ENCODE results near the gene PLCB1. TPM values are rescaled to one million over a fixed set of nuclear protein-coding genes. Genes with fewer than 3 reads are reported as not detected.

The PLCB1 gene
- total and polyA plus RNA-seq, 7 experiments from 2014 or later = 0.56 to 17.6 (median 2.3) TPM

GRCh38 chr20:8267009-8267408, 134.9 kb downstream of the PLCB1 start:
- no peak overlapping the region for H3K4me3 Mint-ChIP-seq
- H3K4me1 Mint-ChIP-seq = peaks cover 0 to 4% (median 0%) of the 10 kb centered on the region in 7 donors
- no peak for ATAC-seq
- H3K36me3 Mint-ChIP-seq = peaks cover 0 to 4% (median 0%) of the 10 kb centered on the region in 5 donors
- POLR2A ChIA-PET = no interaction called here
- no peak overlapping the region for H3K4me3 ChIP-seq (ENCODE audit: low read length)
- DNase-seq = no peak
- H3K9me3 ChIP-seq (ENCODE audit: control insufficient read depth in 2 of 3, low read length in 3 of 3) = no peaks in the 10 kb centered on the region
- peaks cover 0 to 2% (median 0%) of the 10 kb centered on the region in 11 donors for H3K9me3 Mint-ChIP-seq
- H3K27me3 ChIP-seq (ENCODE audit: control insufficient read depth in 2 of 2, insufficient read depth in 2 of 2, low read length in 2 of 2) = no peaks in the 10 kb centered on the region
- H3K27ac Mint-ChIP-seq = no peak overlapping the region
- CTCF ChIA-PET = no interaction called here
- H3K27me3 Mint-ChIP-seq = peaks cover 0 to 5% (median 0%) of the 10 kb centered on the region in 5 donors
- no peaks in the 10 kb centered on the region for H3K4me1 ChIP-seq (ENCODE audit: control insufficient read depth in 2 of 2, insufficient read depth in 2 of 2, low read length in 2 of 2)
- intact Hi-C loops (cut with micrococcal nuclease) = no loop called here
- no peaks in the 10 kb centered on the region for H3K36me3 ChIP-seq (ENCODE audit: control insufficient read depth in 2 of 3, insufficient read depth in 3 of 3, low read length in 3 of 3)
- no peak overlapping the region for H3K27ac ChIP-seq (ENCODE audit: low read depth, low read length)

GRCh38 chr20:8271727-8272126, 139.7 kb downstream of the PLCB1 start:
- no peaks in the 10 kb centered on the region for H3K27me3 ChIP-seq (ENCODE audit: control insufficient read depth in 2 of 2, insufficient read depth in 2 of 2, low read length in 2 of 2)
- peaks cover 0 to 8% (median 0%) of the 10 kb centered on the region in 7 donors for H3K4me1 Mint-ChIP-seq
- no peak overlapping the region for H3K27ac ChIP-seq (ENCODE audit: low read depth, low read length)
- H3K4me3 Mint-ChIP-seq = no peak overlapping the region
- ATAC-seq (peak; percentile 37), DNase-seq (no peak)
- peaks cover 0 to 4% (median 0%) of the 10 kb centered on the region in 5 donors for H3K36me3 Mint-ChIP-seq
- no peaks in the 10 kb centered on the region for H3K4me1 ChIP-seq (ENCODE audit: control insufficient read depth in 2 of 2, insufficient read depth in 2 of 2, low read length in 2 of 2)
- no peak overlapping the region for H3K27ac Mint-ChIP-seq
- ChIA-PET POLR2A (no interaction called here), CTCF (no interaction called here)
- H3K4me3 ChIP-seq (ENCODE audit: low read length) = no peak overlapping the region
- H3K27me3 Mint-ChIP-seq = peaks cover 3 to 6% (median 4%) of the 10 kb centered on the region in 5 donors
- no peaks in the 10 kb centered on the region for H3K36me3 ChIP-seq (ENCODE audit: control insufficient read depth in 2 of 3, insufficient read depth in 3 of 3, low read length in 3 of 3)
- intact Hi-C loops (cut with micrococcal nuclease) = no loop called here
- no peaks in the 10 kb centered on the region for H3K9me3 ChIP-seq (ENCODE audit: control insufficient read depth in 2 of 3, low read length in 3 of 3)
- peaks cover 0 to 2% (median 0%) of the 10 kb centered on the region in 11 donors for H3K9me3 Mint-ChIP-seq

DNA sequence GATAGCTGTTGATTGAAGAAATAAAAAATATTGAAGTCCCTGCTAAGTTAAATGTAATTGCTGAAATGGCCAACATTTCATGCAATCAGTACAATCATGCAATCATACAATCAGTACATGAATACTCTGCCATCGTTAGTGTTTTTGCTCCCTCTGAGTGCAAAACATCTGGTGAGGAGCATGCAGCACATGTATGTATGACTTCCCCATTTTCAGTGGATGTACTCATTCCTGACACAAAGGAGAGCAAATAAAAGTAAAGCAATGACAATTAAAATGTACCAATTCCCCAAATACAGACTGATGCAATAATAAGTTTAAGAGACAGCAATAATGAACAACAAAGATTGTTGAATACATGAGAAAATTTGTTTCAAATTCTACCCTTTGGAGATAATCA, 140.7 kb downstream of the PLCB1 start:
- ATAC-seq (no peak), DNase-seq (no peak)
- Histone ChIP-seq H3K36me3 (ENCODE audit: control insufficient read depth in 2 of 3, insufficient read depth in 3 of 3, low read length in 3 of 3) (no peaks in the 10 kb centered on the region), H3K27ac (ENCODE audit: low read depth, low read length) (no peak overlapping the region), H3K9me3 (ENCODE audit: control insufficient read depth in 2 of 3, low read length in 3 of 3) (no peaks in the 10 kb centered on the region), H3K27me3 (ENCODE audit: control insufficient read depth in 2 of 2, insufficient read depth in 2 of 2, low read length in 2 of 2) (no peaks in the 10 kb centered on the region), H3K4me3 (ENCODE audit: low read length) (no peak overlapping the region), H3K4me1 (ENCODE audit: control insufficient read depth in 2 of 2, insufficient read depth in 2 of 2, low read length in 2 of 2) (no peaks in the 10 kb centered on the region)
- Mint-ChIP-seq H3K27me3 (peaks cover 3 to 6% (median 4%) of the 10 kb centered on the region in 5 donors), H3K36me3 (peaks cover 0 to 4% (median 0%) of the 10 kb centered on the region in 5 donors), H3K4me1 (peaks cover 0 to 6% (median 0%) of the 10 kb centered on the region in 7 donors), H3K27ac (no peak overlapping the region), H3K4me3 (no peak overlapping the region), H3K9me3 (peaks cover 0 to 2% (median 0%) of the 10 kb centered on the region in 11 donors)
- intact Hi-C loops (cut with micrococcal nuclease) = no loop called here
- POLR2A ChIA-PET = no interaction called here
- CTCF ChIA-PET = no interaction called here

DNA sequence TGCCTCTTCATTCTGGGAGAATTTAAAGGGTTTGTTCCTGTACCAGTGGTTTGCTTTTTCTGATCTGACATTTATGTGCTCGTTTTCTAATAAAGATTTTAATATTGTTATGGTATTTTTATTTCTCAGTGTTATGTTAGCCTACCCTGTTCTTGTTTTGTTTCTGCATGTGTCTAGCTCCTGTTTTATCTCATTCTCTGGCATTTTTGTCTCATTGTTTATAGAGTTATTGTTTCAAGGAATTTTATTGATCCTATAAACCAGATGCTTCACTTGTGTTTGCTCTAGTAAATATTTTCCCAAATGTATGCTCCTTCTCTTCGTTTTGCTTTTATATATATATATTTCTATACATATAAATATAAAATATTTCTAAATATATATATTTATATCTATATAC, 152.8 kb downstream of the PLCB1 start:
- ATAC-seq (no peak), DNase-seq (no peak)
- H3K4me3 ChIP-seq (ENCODE audit: low read length) = no peak overlapping the region
- ChIA-PET POLR2A (no interaction called here), CTCF (no interaction called here)
- no peaks in the 10 kb centered on the region for H3K4me1 ChIP-seq (ENCODE audit: control insufficient read depth in 2 of 2, insufficient read depth in 2 of 2, low read length in 2 of 2)
- Mint-ChIP-seq H3K4me3 (no peak overlapping the region), H3K4me1 (peaks cover 0 to 2% (median 0%) of the 10 kb centered on the region in 7 donors), H3K27me3 (peaks cover 0 to 7% (median 2%) of the 10 kb centered on the region in 5 donors), H3K36me3 (no peaks in the 10 kb centered on the region), H3K27ac (no peak overlapping the region), H3K9me3 (peaks cover 0 to 1% (median 0%) of the 10 kb centered on the region in 11 donors)
- no peaks in the 10 kb centered on the region for H3K36me3 ChIP-seq (ENCODE audit: control insufficient read depth in 2 of 3, insufficient read depth in 3 of 3, low read length in 3 of 3)
- H3K27ac ChIP-seq (ENCODE audit: low read depth, low read length) = no peak overlapping the region
- no peaks in the 10 kb centered on the region for H3K9me3 ChIP-seq (ENCODE audit: control insufficient read depth in 2 of 3, low read length in 3 of 3)
- H3K27me3 ChIP-seq (ENCODE audit: control insufficient read depth in 2 of 2, insufficient read depth in 2 of 2, low read length in 2 of 2) = no peaks in the 10 kb centered on the region
- intact Hi-C loops (cut with micrococcal nuclease) = no loop called here

DNA sequence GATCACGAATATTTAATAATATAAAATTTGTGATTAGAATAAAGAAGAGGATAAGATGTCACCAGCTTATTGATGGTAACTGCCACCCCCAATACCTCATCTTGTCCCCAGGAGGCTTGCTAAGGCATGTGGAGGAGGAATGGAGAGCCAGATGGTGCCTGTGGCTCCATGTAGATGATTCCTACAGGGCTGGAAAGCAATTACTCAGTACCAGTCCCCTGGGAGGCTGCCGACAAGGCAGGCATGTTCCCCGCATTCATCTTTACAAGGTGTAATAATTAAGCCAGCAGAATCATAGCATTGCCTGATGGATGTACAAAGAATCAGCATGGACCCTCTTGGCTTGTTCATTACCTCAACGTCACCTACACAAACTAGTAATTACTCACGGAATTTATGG, 155.3 kb downstream of the PLCB1 start:
- Histone ChIP-seq H3K27me3 (ENCODE audit: control insufficient read depth in 2 of 2, insufficient read depth in 2 of 2, low read length in 2 of 2) (no peaks in the 10 kb centered on the region), H3K4me3 (ENCODE audit: low read length) (no peak overlapping the region), H3K36me3 (ENCODE audit: control insufficient read depth in 2 of 3, insufficient read depth in 3 of 3, low read length in 3 of 3) (no peaks in the 10 kb centered on the region), H3K4me1 (ENCODE audit: control insufficient read depth in 2 of 2, insufficient read depth in 2 of 2, low read length in 2 of 2) (no peaks in the 10 kb centered on the region), H3K27ac (ENCODE audit: low read depth, low read length) (no peak overlapping the region), H3K9me3 (ENCODE audit: control insufficient read depth in 2 of 3, low read length in 3 of 3) (no peaks in the 10 kb centered on the region)
- peaks cover 0 to 1% (median 0%) of the 10 kb centered on the region in 11 donors for H3K9me3 Mint-ChIP-seq
- H3K27me3 Mint-ChIP-seq = peaks cover 0 to 12% (median 0%) of the 10 kb centered on the region in 5 donors
- DNase-seq (no peak), ATAC-seq (no peak)
- intact Hi-C loops (cut with micrococcal nuclease) = no loop called here
- ChIA-PET CTCF (no interaction called here), POLR2A (no interaction called here)
- H3K27ac Mint-ChIP-seq = no peak overlapping the region
- no peaks in the 10 kb centered on the region for H3K36me3 Mint-ChIP-seq
- H3K4me1 Mint-ChIP-seq = peaks cover 0 to 3% (median 0%) of the 10 kb centered on the region in 7 donors
- H3K4me3 Mint-ChIP-seq = no peak overlapping the region

GRCh38 chr20:8291200-8291599, 159.1 kb downstream of the PLCB1 start:
- Histone ChIP-seq H3K36me3 (ENCODE audit: control insufficient read depth in 2 of 3, insufficient read depth in 3 of 3, low read length in 3 of 3) (no peaks in the 10 kb centered on the region), H3K4me1 (ENCODE audit: control insufficient read depth in 2 of 2, insufficient read depth in 2 of 2, low read length in 2 of 2) (no peaks in the 10 kb centered on the region), H3K27me3 (ENCODE audit: control insufficient read depth in 2 of 2, insufficient read depth in 2 of 2, low read length in 2 of 2) (no peaks in the 10 kb centered on the region), H3K9me3 (ENCODE audit: control insufficient read depth in 2 of 3, low read length in 3 of 3) (no peaks in the 10 kb centered on the region), H3K4me3 (ENCODE audit: low read length) (no peak overlapping the region), H3K27ac (ENCODE audit: low read depth, low read length) (no peak overlapping the region)
- POLR2A ChIA-PET = no interaction called here
- no peaks in the 10 kb centered on the region for H3K36me3 Mint-ChIP-seq
- no peak overlapping the region for H3K27ac Mint-ChIP-seq
- peaks cover 0 to 12% (median 4%) of the 10 kb centered on the region in 5 donors for H3K27me3 Mint-ChIP-seq
- peaks cover 0 to 2% (median 0%) of the 10 kb centered on the region in 11 donors for H3K9me3 Mint-ChIP-seq
- H3K4me1 Mint-ChIP-seq = peaks cover 0 to 3% (median 0%) of the 10 kb centered on the region in 7 donors
- DNase-seq (no peak), ATAC-seq (no peak)
- CTCF ChIA-PET = interaction anchor here (0.8 kb wide), 1 partner anchor 11 kb away, joined by 4 read pairs; no protein-coding TSS in a partner anchor
- intact Hi-C loops (cut with micrococcal nuclease) = no loop called here
- H3K4me3 Mint-ChIP-seq = no peak overlapping the region

DNA sequence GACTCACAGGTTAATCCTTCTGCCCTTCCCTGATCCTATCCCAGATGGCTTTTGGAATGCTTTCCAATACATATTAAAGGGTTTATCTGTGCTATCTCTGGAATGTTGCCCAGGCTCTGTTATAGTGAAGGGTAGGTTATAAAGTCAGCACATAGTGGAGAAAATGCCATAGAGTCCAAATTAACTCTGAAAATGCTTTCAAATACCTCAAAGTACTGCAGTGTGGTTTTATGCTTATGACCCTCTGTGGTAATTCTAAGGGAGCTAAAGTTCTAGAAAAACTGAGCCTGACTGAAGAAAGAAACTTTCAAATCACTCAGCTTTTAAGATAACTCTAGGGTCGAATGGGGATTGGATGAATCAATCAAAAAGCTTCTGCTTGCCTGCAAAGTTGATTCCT, 159.8 kb downstream of the PLCB1 start:
- ChIA-PET CTCF (no interaction called here), POLR2A (no interaction called here)
- H3K27ac ChIP-seq (ENCODE audit: low read depth, low read length) = no peak overlapping the region
- peaks cover 0 to 3% (median 0%) of the 10 kb centered on the region in 7 donors for H3K4me1 Mint-ChIP-seq
- no peaks in the 10 kb centered on the region for H3K36me3 ChIP-seq (ENCODE audit: control insufficient read depth in 2 of 3, insufficient read depth in 3 of 3, low read length in 3 of 3)
- DNase-seq (no peak), ATAC-seq (no peak)
- intact Hi-C loops (cut with micrococcal nuclease) = no loop called here
- H3K4me3 Mint-ChIP-seq = no peak overlapping the region
- peaks cover 0 to 2% (median 0%) of the 10 kb centered on the region in 11 donors for H3K9me3 Mint-ChIP-seq
- no peaks in the 10 kb centered on the region for H3K4me1 ChIP-seq (ENCODE audit: control insufficient read depth in 2 of 2, insufficient read depth in 2 of 2, low read length in 2 of 2)
- H3K27ac Mint-ChIP-seq = no peak overlapping the region
- no peaks in the 10 kb centered on the region for H3K27me3 ChIP-seq (ENCODE audit: control insufficient read depth in 2 of 2, insufficient read depth in 2 of 2, low read length in 2 of 2)
- no peak overlapping the region for H3K4me3 ChIP-seq (ENCODE audit: low read length)
- no peaks in the 10 kb centered on the region for H3K9me3 ChIP-seq (ENCODE audit: control insufficient read depth in 2 of 3, low read length in 3 of 3)
- peaks cover 0 to 12% (median 4%) of the 10 kb centered on the region in 5 donors for H3K27me3 Mint-ChIP-seq
- H3K36me3 Mint-ChIP-seq = no peaks in the 10 kb centered on the region
